HG03095 (cell line): ENCODE data around the gene ARHGEF5.
"Not testable (repeated sequence)": the region's sequence is repeated elsewhere in the genome, so short reads cannot be mapped to it uniquely, and the experiment has no call there.

ENCODE experiments used
- ATAC-seq: cut with Tn5 transposase; IDR thresholded peaks from one replicate; pipeline ENCODE4 v1.9.1; 2021; ENCODE audit warnings: moderate library complexity; ENCODE audit not compliant: unreplicated experiment

The ARHGEF5 gene

GRCh38 chr7:144418931-144419330 lies 63.7 kb downstream of the ARHGEF5 start:
- not testable (repeated sequence) for ATAC-seq

DNA sequence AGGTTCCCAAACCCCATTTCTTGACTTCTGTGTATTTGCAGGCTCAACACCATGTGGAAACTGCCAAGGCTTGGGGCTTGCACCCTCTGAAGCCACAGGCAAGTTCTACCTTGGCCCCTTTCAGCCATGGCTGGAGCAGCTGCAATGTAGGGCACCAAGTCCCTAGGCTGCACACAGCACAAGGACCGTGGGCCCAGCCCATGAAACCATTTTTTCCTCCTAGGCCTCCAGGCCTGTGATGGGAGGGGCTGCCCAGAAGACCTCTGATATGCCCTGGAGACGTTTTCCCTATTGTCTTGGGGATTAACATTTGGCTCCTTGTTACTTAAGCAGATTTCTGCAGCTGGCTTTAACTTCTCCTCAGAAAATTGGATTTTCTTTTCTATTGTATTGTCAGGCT lies 72.3 kb downstream of the ARHGEF5 start:
- ATAC-seq: not testable (repeated sequence)

DNA sequence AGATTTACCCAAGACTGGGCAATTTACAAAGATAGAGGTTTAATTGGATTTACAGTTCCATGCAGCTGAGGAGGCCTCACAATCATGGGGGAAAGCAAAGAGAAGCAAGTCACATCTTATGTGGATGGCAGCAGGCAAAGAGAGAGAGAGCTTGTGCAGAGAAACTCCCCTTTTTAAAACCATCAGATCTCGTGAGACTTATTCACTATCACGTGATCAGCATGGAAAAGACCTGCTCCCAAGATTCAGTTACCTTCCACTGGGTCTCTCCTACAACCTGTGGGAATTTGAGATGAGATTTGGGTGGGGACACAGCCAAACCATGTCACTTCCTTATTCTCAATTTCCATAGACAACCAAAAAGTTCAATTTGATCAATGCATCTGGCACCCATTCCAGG lies 73.2 kb downstream of the ARHGEF5 start:
- no peak for ATAC-seq
